Osteoblast (primary cell): Measurements from ENCODE around the gene PUDP. TPM values are rescaled to one million over a fixed set of nuclear protein-coding genes. Genes with fewer than 3 reads are reported as not detected.

Experiments used
- DNase-seq: peaks from one replicate; pipeline ENCODE4 v3.0.0; 2011; ENCODE audit warnings: low spot score, mixed read lengths; ENCODE audit not compliant: insufficient read length; ENCODE audit errors: missing footprints
- H2AFZ ChIP-seq: 2 replicates; pipeline ENCODE4 v1.6.0; 2011; ENCODE audit warnings: mild to moderate bottlenecking, low read length
- H3K27ac ChIP-seq: 2 replicates; pipeline ENCODE4 v1.5.1; 2011; ENCODE audit warnings: mild to moderate bottlenecking, low read depth, low read length, moderate library complexity
- H3K27me3 ChIP-seq: 2 replicates; pipeline ENCODE4 v1.6.0; 2012; ENCODE audit warnings: mild to moderate bottlenecking, control low read depth, inconsistent platforms, low read length, moderate library complexity; ENCODE audit not compliant: insufficient read depth
- H3K36me3 ChIP-seq: 2 replicates; pipeline ENCODE4 v1.5.1; 2011; ENCODE audit warnings: mild to moderate bottlenecking, low read length, control low read depth, moderate library complexity; ENCODE audit not compliant: insufficient read depth
- H3K4me1 ChIP-seq: 2 replicates; pipeline ENCODE4 v1.5.1; 2011; ENCODE audit warnings: mild to moderate bottlenecking, low read length, control low read depth, moderate library complexity; ENCODE audit not compliant: insufficient read depth
- H3K4me2 ChIP-seq: 2 replicates; pipeline ENCODE4 v1.6.0; 2011; ENCODE audit warnings: mild to moderate bottlenecking, low read length; ENCODE audit not compliant: insufficient read depth
- H3K4me3 ChIP-seq: fragments of 200-600 bp; sonication (generic); 3 replicates; pipeline ENCODE4 v1.5.1; 2012; ENCODE audit warnings: mild to moderate bottlenecking, low read length, inconsistent platforms; ENCODE audit not compliant: insufficient read depth
- H3K79me2 ChIP-seq: 2 replicates; pipeline ENCODE4 v1.6.0; 2012; ENCODE audit warnings: mild to moderate bottlenecking, low read length, control low read depth, inconsistent platforms; ENCODE audit not compliant: insufficient read depth
- H3K9me3 ChIP-seq: 2 replicates; pipeline ENCODE4 v1.5.1; 2011; ENCODE audit warnings: low read depth, low read length, control low read depth
- H4K20me1 ChIP-seq: 2 replicates; pipeline ENCODE4 v1.6.0; 2012; ENCODE audit warnings: mild to moderate bottlenecking, low read length, control low read depth; ENCODE audit not compliant: insufficient read depth
- CTCF ChIP-seq: IDR thresholded peaks from 2 replicates; pipeline ENCODE4 v1.5.1; 2011; ENCODE audit warnings: mild to moderate bottlenecking, low read depth, low read length, moderate library complexity; ENCODE audit errors: extremely low read depth
- total RNA-seq: library from RNA; depleted of rRNA; stranded (reverse); fragments of >200 nt; gene quantifications from 2 replicates; pipeline ENCODE4 v1.2.3, GENCODE V29; 2012

The PUDP gene
- total RNA-seq, 1 donor, result 6.5 TPM

- TF ChIP-seq CTCF, result no peak
Measured at GRCh38 chrX:7092543-7092942, 55.4 kb downstream of the PUDP start.

GRCh38 chrX:7091923-7092322 is 56.0 kb downstream of the PUDP start:
- no peaks in the 10 kb centered on the region for H3K27me3 ChIP-seq
- H3K79me2 ChIP-seq, result peaks cover 4% of the 10 kb centered on the region
- no peak for TF ChIP-seq CTCF

More at GRCh38 chrX:7092543-7092942, 55.4 kb downstream of the PUDP start:
- Histone ChIP-seq H3K4me3 (no peak overlapping the region), H3K9me3 (no peaks in the 10 kb centered on the region), H3K27ac (no peak overlapping the region), H4K20me1 (peaks cover 54% of the 10 kb centered on the region), H2AFZ (no peak overlapping the region), H3K4me2 (no peak overlapping the region), H3K4me1 (no peaks in the 10 kb centered on the region), H3K79me2 (peaks cover 4% of the 10 kb centered on the region), H3K36me3 (no peaks in the 10 kb centered on the region), H3K27me3 (no peaks in the 10 kb centered on the region)
- DNase-seq, result no peak

GRCh38 chrX:7090641-7091040 is 57.3 kb downstream of the PUDP start:
- Histone ChIP-seq H3K27ac (no peak overlapping the region), H3K9me3 (no peaks in the 10 kb centered on the region), H3K36me3 (no peaks in the 10 kb centered on the region), H3K27me3 (no peaks in the 10 kb centered on the region), H3K4me1 (peaks cover 3% of the 10 kb centered on the region), H2AFZ (no peak overlapping the region), H3K4me2 (no peak overlapping the region), H3K79me2 (peaks cover 4% of the 10 kb centered on the region), H4K20me1 (peaks cover 58% of the 10 kb centered on the region), H3K4me3 (no peak overlapping the region)
- DNase-seq, result no peak
- TF ChIP-seq CTCF, result no peak

More at GRCh38 chrX:7091923-7092322, 56.0 kb downstream of the PUDP start:
- Histone ChIP-seq H3K27ac (no peak overlapping the region), H3K4me1 (no peaks in the 10 kb centered on the region), H3K9me3 (no peaks in the 10 kb centered on the region), H3K36me3 (no peaks in the 10 kb centered on the region), H2AFZ (no peak overlapping the region), H3K4me3 (no peak overlapping the region), H3K4me2 (no peak overlapping the region), H4K20me1 (peaks cover 50% of the 10 kb centered on the region)
- DNase-seq, result no peak

- Histone ChIP-seq H3K4me2 (no peak overlapping the region), H4K20me1 (peaks cover 63% of the 10 kb centered on the region), H3K4me1 (peaks cover 9% of the 10 kb centered on the region), H3K79me2 (peaks cover 2% of the 10 kb centered on the region), H2AFZ (no peak overlapping the region), H3K27me3 (no peaks in the 10 kb centered on the region), H3K27ac (no peak overlapping the region), H3K9me3 (no peaks in the 10 kb centered on the region), H3K4me3 (no peak overlapping the region), H3K36me3 (no peaks in the 10 kb centered on the region)
- TF ChIP-seq CTCF, result no peak
- DNase-seq, result no peak
Measured at GRCh38 chrX:7088968-7089615, 58.9 kb downstream of the PUDP start.
